BJ (cell line): Measurements from ENCODE around the gene PARP6. TPM values are rescaled to one million over a fixed set of nuclear protein-coding genes. Genes with fewer than 3 reads are reported as not detected.

Experiments
- CTCF ChIA-PET: fragments of 350-600 bp; formaldehyde crosslinking; extraction: SDS; loops from one replicate; lab custom pipeline; 2021; ENCODE audit warnings: antibody characterized with exemption, inconsistent platforms; lab: Yijun Ruan, JAX
- POLR2A ChIA-PET: fragments of 300-600 bp; sonication (Branson Sonifier 250); formaldehyde crosslinking; extraction: SDS; loops from one replicate; lab custom pipeline; 2021; ENCODE audit warnings: antibody characterized with exemption; lab: Charles Lee
- DNase-seq: peaks from one replicate; pipeline ENCODE4 v3.0.0-alpha.2; 2011; ENCODE audit warnings: low read depth
- H3K27me3 ChIP-seq: 2 replicates; pipeline ENCODE4 v1.6.0; 2011; ENCODE audit warnings: low read length; ENCODE audit not compliant: control insufficient read depth, insufficient read depth
- H3K36me3 ChIP-seq: 2 replicates; pipeline ENCODE4 v1.5.1; 2011; ENCODE audit warnings: low read length; ENCODE audit not compliant: control insufficient read depth, insufficient read depth
- H3K4me3 ChIP-seq: 2 replicates; pipeline ENCODE4 v1.5.1; 2011; ENCODE audit warnings: low read depth, mild to moderate bottlenecking, control low read depth, low read length
- CTCF ChIP-seq: IDR thresholded peaks from 2 replicates; pipeline ENCODE4 v1.5.1; 2011; ENCODE audit warnings: low read depth, mild to moderate bottlenecking, control low read depth, inconsistent platforms, low read length, moderate library complexity; ENCODE audit not compliant: insufficient read depth
- polyA plus RNA-seq: library from polyadenylated mRNA; depleted of rRNA; stranded (reverse); fragments of >200 nt; gene quantifications from 2 replicates; pipeline ENCODE4 v1.2.3, GENCODE V29; 2011

Gene PARP6
- polyA plus RNA-seq, 1 experiment, result 73.4 TPM

- no peak for TF ChIP-seq CTCF
- peak overlapping the region; percentile 98 for H3K4me3 ChIP-seq
- ChIA-PET POLR2A (interaction anchor here (0.6 kb wide), 1 partner anchor 124 kb away, joined by 10 read pairs; no protein-coding TSS in a partner anchor), CTCF (interaction anchor here (0.7 to 2.8 kb wide), 8 partner anchors 9 to 256 kb away, joined by 3 to 16 read pairs (median 9); partner anchors contain the start of gene GRAMD2A)
- no peak for DNase-seq
- H3K36me3 ChIP-seq, result peaks cover 9% of the 10 kb centered on the region
- no peaks in the 10 kb centered on the region for H3K27me3 ChIP-seq
These were observed 44.6 kb downstream of the PARP6 start for GRCh38 chr15:72227720-72228119.

GRCh38 chr15:72227192-72227586 is 45.2 kb downstream of the PARP6 start:
- H3K36me3 ChIP-seq, result peaks cover 12% of the 10 kb centered on the region
- POLR2A ChIA-PET, result interaction anchor here (0.6 kb wide), 1 partner anchor 125 kb away, joined by 10 read pairs; no protein-coding TSS in a partner anchor
- CTCF ChIA-PET, result interaction anchor here (0.7 to 2.8 kb wide), 12 partner anchors 9 to 47 kb away, joined by 3 to 16 read pairs (median 4); partner anchors contain the start of gene GRAMD2A
- no peak overlapping the region; the same call in 1 of the 2 replicates for H3K4me3 ChIP-seq
- TF ChIP-seq CTCF, result no peak
- DNase-seq, result no peak
- no peaks in the 10 kb centered on the region for H3K27me3 ChIP-seq

- H3K36me3 ChIP-seq, result peaks cover 25% of the 10 kb centered on the region
- no peak overlapping the region for H3K4me3 ChIP-seq
- ChIA-PET CTCF (interaction anchor here (0.9 to 1.3 kb wide), 2 partner anchors 9 to 13 kb away, joined by 3 read pairs; no protein-coding TSS in a partner anchor), POLR2A (no interaction called here)
- DNase-seq, result no peak
- no peaks in the 10 kb centered on the region for H3K27me3 ChIP-seq
- TF ChIP-seq CTCF, result no peak
These were observed 49.1 kb downstream of the PARP6 start for GRCh38 chr15:72223278-72223677.

GRCh38 chr15:72222393-72222792 is 50.0 kb downstream of the PARP6 start:
- H3K27me3 ChIP-seq, result no peaks in the 10 kb centered on the region
- POLR2A ChIA-PET, result interaction anchor here (0.6 to 0.7 kb wide), 2 partner anchors 9 to 13 kb away, joined by 3 to 14 read pairs; partner anchors contain the start of gene PKM
- CTCF ChIA-PET, result interaction anchor here (0.8 to 1.2 kb wide), 4 partner anchors 11 to 66 kb away, joined by 3 read pairs; no protein-coding TSS in a partner anchor
- no peak for TF ChIP-seq CTCF
- H3K4me3 ChIP-seq, result no peak overlapping the region
- H3K36me3 ChIP-seq, result peaks cover 28% of the 10 kb centered on the region
- no peak for DNase-seq

GRCh38 chr15:72220687-72221086 is 51.7 kb downstream of the PARP6 start:
- H3K4me3 ChIP-seq, result no peak overlapping the region
- DNase-seq, result no peak
- peaks cover 40% of the 10 kb centered on the region for H3K36me3 ChIP-seq
- ChIA-PET CTCF (interaction anchor here (2.5 kb wide), 1 partner anchor 22 kb away, joined by 16 read pairs; the partner anchor contains the start of gene GRAMD2A), POLR2A (no interaction called here)
- no peak for TF ChIP-seq CTCF
- no peaks in the 10 kb centered on the region for H3K27me3 ChIP-seq
